ENCODE data around the gene ITM2C. TPM values are rescaled to one million over a fixed set of nuclear protein-coding genes. Genes with fewer than 3 reads are reported as not detected.
A peak's percentile ranks its signal among the peaks of the same experiment; 100 is the strongest.

The ITM2C gene
- total and polyA plus RNA-seq, 8 donors: 26.9 to 1,030 (median 47.2) TPM

DNA sequence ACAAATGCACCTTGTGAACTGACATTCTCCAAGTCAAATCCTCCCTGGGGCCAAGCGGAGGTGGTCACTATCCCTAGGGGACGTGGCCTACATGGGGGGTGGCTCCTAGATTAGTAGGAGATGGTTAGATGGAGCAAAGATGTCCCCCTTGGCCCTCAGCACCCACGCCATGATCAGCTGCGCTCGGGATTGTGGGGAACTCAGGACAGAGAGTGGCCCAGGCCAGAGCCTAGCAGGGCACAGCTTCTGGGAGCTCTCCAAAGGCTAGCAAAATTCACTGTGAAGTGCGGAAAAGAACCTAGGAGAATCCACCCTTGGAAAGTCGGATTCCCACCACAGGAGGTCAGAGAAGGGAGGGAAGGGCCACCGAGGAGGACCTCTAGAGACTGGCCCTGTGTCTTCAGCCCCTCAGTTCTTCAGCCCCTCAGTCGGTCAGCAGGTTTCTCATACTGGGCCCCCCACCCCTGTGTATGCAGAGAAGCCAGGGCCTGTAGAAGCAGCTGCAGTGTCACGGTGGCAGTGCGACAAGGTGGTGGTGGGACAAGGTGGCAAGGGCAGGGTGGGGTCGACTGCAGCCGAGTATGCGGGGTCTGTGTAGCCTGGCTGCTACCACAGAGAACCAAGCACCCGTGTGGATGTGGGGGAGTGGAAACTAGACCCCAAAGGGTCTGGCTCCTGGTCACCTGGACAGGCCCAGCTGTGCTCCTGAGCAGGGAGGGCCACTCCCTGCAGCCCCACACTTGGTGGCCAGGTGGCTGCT is 41.9 kb downstream of the ITM2C start:
- no peak overlapping the region for H3K4me3 ChIP-seq
- TF ChIP-seq EP300 (IDR thresholded peaks at IDR 0.05) (no peak), POLR2AphosphoS5 (IDR thresholded peaks at IDR 0.05) (no peak), POLR2A (IDR thresholded peaks at IDR 0.05) (no peak), CTCF (IDR thresholded peaks at IDR 0.05) (no peak)
- intact Hi-C loops (cut with DNase I; ENCODE audit: low total_unique reads): no loop called here
- no peaks in the 10 kb centered on the region for H3K36me3 ChIP-seq
- DNase-seq: peak in 1 of 2 donors; percentile 11
- H3K27me3 ChIP-seq: peaks cover 0 to 8% (median 0%) of the 10 kb centered on the region in 3 donors
- 88 to 94% (median 90%) methylated on average over 14 to 15 of the region's 15 CpGs for WGBS, 5 donors
- no peaks in the 10 kb centered on the region for H3K4me1 ChIP-seq
- no peak overlapping the region for H3K27ac ChIP-seq
- H3K9me3 ChIP-seq: no peaks in the 10 kb centered on the region

DNA sequence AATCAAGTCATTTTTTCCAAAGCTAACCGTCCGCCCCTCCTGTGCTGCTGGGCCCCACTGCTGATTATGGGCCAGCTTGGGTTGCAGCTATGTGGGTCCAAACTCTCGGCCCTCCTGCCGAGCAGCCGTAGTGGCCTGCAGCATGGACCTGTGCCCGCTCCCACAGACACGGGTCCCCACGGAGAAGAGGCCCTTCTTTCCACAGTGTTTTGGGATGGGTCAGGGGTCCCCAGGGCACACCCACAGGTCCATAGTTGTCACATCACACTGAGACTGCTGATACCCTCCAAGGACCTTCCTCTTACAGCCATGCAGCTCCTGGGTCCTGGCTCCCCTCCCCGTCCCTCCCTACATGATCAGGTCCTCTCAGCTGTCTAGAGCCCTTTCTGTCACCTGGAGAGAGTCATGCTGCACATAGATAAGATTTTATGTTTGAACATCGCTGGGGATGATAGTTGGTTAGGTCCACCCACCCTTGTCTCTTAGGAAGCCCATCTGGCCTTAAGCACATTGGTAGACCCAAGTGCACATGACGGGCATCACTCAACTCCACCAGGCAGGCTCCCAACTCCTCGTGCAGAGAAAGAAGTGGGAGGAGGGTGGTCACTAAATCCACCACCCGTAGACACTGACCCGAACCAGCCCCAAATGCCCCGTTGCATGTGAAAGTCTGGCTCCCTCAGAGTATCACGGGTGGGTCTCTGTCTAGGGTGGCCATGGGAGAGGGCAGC is 42.8 kb downstream of the ITM2C start:
- Histone ChIP-seq H3K4me1 (no peaks in the 10 kb centered on the region), H3K4me3 (no peak overlapping the region), H3K27me3 (peaks cover 0 to 4% (median 0%) of the 10 kb centered on the region in 3 donors), H3K36me3 (no peaks in the 10 kb centered on the region), H3K27ac (no peak overlapping the region), H3K9me3 (no peaks in the 10 kb centered on the region)
- DNase-seq: peak in 1 of 2 donors; percentile 9
- WGBS, 5 donors: 91 to 96% (median 94%) methylated on average over 16 of the region's 16 CpGs
- no peak for TF ChIP-seq POLR2A (IDR thresholded peaks at IDR 0.05)
- TF ChIP-seq EP300 (IDR thresholded peaks at IDR 0.05): no peak
- intact Hi-C loops (cut with DNase I; ENCODE audit: low total_unique reads): no loop called here

- Histone ChIP-seq H3K36me3 (no peaks in the 10 kb centered on the region), H3K4me3 (no peak overlapping the region), H3K4me1 (no peaks in the 10 kb centered on the region), H3K27me3 (no peaks in the 10 kb centered on the region), H3K27ac (no peak overlapping the region), H3K9me3 (no peaks in the 10 kb centered on the region)
- WGBS, 5 donors: 67 to 79% (median 79%) methylated on average over 5 to 6 of the region's 6 CpGs
- TF ChIP-seq POLR2A (IDR thresholded peaks at IDR 0.05) (no peak), POLR2AphosphoS5 (IDR thresholded peaks at IDR 0.05) (no peak), EP300 (IDR thresholded peaks at IDR 0.05) (no peak), CTCF (IDR thresholded peaks at IDR 0.05) (no peak)
- intact Hi-C loops (cut with DNase I; ENCODE audit: low total_unique reads): no loop called here
- peak in 1 of 2 donors; percentile 22 for DNase-seq
Measured at GRCh38 chr2:230908092-230908594, 43.4 kb downstream of the ITM2C start.

DNA sequence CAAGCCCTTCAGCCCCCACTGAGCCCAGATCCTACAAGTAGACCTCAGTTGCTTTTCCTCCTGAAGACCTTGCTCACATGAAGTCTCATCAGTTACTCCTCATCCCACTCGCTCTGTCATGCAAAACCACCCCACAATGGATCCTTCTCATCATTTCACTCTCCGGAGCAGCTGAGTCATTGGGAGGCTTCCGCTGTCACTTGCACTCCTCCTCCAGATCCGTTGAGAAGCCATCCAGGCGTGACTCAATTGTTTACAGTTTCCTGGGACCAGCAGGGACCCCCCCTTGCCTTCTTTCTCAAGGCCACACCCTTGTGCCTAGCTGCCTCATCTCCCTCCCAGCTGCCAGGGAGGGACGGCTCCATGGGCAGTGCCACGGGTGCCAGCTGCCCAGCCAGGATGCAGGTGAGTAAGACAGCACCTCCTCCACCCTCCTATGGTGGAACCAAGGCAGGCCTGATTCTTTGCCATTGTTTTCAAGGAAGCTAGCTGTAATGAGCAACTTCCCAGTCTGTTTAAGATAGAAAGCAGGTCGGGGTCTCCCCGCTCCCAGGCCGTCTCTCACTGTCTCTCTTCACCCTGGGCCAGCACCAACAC is 44.0 kb downstream of the ITM2C start:
- WGBS, 5 donors: 56 to 60% (median 58%) methylated on average over 10 of the region's 10 CpGs
- Histone ChIP-seq H3K9me3 (no peaks in the 10 kb centered on the region), H3K4me3 (no peak overlapping the region), H3K27me3 (no peaks in the 10 kb centered on the region), H3K36me3 (no peaks in the 10 kb centered on the region), H3K4me1 (no peaks in the 10 kb centered on the region), H3K27ac (no peak overlapping the region)
- no peak for TF ChIP-seq CTCF (IDR thresholded peaks at IDR 0.05)
- DNase-seq: peak in 1 of 2 donors; percentile 23
- intact Hi-C loops (cut with DNase I; ENCODE audit: low total_unique reads): no loop called here

All from stomach (tissue), 9 donors.